ENCODE results near the gene PLD4.
"Not testable (repeated sequence)": the region's sequence is repeated elsewhere in the genome, so short reads cannot be mapped to it uniquely, and the experiment has no call there.

Gene PLD4

GRCh38 chr14:104900639-104901512 is 23.8 kb upstream of the PLD4 start:
- no peak for DNase-seq

GRCh38 chr14:104903990-104904389 is 20.7 kb upstream of the PLD4 start:
- DNase-seq = no peak

GRCh38 chr14:104904650-104905578 is 19.8 kb upstream of the PLD4 start:
- DNase-seq = not testable (repeated sequence)

- not testable (repeated sequence) for DNase-seq
Observed at GRCh38 chr14:104905579-104905933, 19.1 kb upstream of the PLD4 start.

- DNase-seq = no peak
Observed at GRCh38 chr14:104908303-104908702, 16.4 kb upstream of the PLD4 start.

- no peak for DNase-seq
Observed at GRCh38 chr14:104912053-104912452, 12.6 kb upstream of the PLD4 start.

- no peak for DNase-seq
Observed at GRCh38 chr14:104913435-104913834, 11.2 kb upstream of the PLD4 start.

GRCh38 chr14:104917116-104917515 is 7.6 kb upstream of the PLD4 start:
- DNase-seq = no peak

- no peak for DNase-seq
Observed at GRCh38 chr14:104917993-104918392, 6.7 kb upstream of the PLD4 start.

GRCh38 chr14:104919152-104919992 is 5.3 kb upstream of the PLD4 start:
- DNase-seq = not testable (repeated sequence)

GRCh38 chr14:104919993-104920315 is 4.7 kb upstream of the PLD4 start:
- no peak for DNase-seq

- DNase-seq = no peak
Observed at GRCh38 chr14:104923640-104924420, 849 bp upstream of the PLD4 start.

GRCh38 chr14:104925214-104925854 is 655 bp downstream of the PLD4 start:
- no peak for DNase-seq

- no peak for DNase-seq
Observed at GRCh38 chr14:104925855-104926609, 1.4 kb downstream of the PLD4 start.

GRCh38 chr14:104926619-104927431 is 2.1 kb downstream of the PLD4 start:
- no peak for DNase-seq

- DNase-seq = no peak
Observed at GRCh38 chr14:104927432-104927816, 2.7 kb downstream of the PLD4 start.

- no peak for DNase-seq
Observed at GRCh38 chr14:104927901-104928300, 3.2 kb downstream of the PLD4 start.

GRCh38 chr14:104928391-104929133 is 3.9 kb downstream of the PLD4 start:
- DNase-seq = no peak
